Sigmoid colon (tissue), 4 donors: ENCODE data around the gene SYNE2.

Experiments
- EP300 ChIP-seq, 4 donors: sonication (generic); formaldehyde crosslinking; IDR thresholded peaks; one replicate each; pipeline ENCODE4 v1.6.1; 2017; ENCODE audit warnings: antibody characterized with exemption in 4 of 4
- POLR2A ChIP-seq, 2 donors: fragments of 450-650 bp; IDR thresholded peaks; one replicate each; pipeline ENCODE4 v1.6.1; 2016; ENCODE audit warnings: antibody characterized with exemption in 2 of 2, mild to moderate bottlenecking in 2 of 2, moderate library complexity in 2 of 2
- POLR2AphosphoS5 ChIP-seq, 4 donors: sonication (generic); formaldehyde crosslinking; IDR thresholded peaks; one replicate each; pipeline ENCODE4 v1.6.1; 2017; ENCODE audit warnings: antibody characterized with exemption in 4 of 4
- TF ChIP-seq, protein P1 (sequence below), 4 experiments: fragments of 450-650 bp in 3 of 4; fragments of 200-600 bp in 1 of 4; IDR thresholded peaks; one replicate each; pipeline ENCODE4 v1.5.1; 2016 to 2019; ENCODE audit warnings: antibody characterized with exemption in 4 of 4, mild to moderate bottlenecking in 3 of 4, moderate library complexity in 2 of 4

DNA sequence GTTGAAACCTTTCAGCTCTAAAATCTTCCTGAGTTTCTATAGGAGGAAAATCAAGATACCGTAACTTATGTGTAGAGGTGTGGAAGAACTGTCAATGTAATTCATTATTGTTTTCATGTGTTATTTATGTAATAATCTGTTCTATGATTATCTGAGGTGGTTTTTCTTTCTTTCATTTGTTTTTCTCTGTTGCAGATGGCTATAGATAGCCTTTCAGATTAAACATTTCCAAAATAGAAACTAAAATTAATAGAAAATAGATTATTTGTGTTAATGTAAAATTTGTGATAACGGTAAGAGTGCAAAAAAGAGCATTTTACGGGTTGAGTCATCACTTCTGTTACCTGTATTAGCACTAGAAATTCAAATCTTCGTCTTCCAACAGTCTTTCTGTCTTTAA is 128.8 kb downstream of the SYNE2 start:
- TF ChIP-seq, protein P1, sequence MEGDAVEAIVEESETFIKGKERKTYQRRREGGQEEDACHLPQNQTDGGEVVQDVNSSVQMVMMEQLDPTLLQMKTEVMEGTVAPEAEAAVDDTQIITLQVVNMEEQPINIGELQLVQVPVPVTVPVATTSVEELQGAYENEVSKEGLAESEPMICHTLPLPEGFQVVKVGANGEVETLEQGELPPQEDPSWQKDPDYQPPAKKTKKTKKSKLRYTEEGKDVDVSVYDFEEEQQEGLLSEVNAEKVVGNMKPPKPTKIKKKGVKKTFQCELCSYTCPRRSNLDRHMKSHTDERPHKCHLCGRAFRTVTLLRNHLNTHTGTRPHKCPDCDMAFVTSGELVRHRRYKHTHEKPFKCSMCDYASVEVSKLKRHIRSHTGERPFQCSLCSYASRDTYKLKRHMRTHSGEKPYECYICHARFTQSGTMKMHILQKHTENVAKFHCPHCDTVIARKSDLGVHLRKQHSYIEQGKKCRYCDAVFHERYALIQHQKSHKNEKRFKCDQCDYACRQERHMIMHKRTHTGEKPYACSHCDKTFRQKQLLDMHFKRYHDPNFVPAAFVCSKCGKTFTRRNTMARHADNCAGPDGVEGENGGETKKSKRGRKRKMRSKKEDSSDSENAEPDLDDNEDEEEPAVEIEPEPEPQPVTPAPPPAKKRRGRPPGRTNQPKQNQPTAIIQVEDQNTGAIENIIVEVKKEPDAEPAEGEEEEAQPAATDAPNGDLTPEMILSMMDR (IDR thresholded peaks at IDR 0.05) = no peak
- TF ChIP-seq POLR2A (IDR thresholded peaks at IDR 0.05) (no peak), POLR2AphosphoS5 (IDR thresholded peaks at IDR 0.05) (no peak), EP300 (IDR thresholded peaks at IDR 0.05) (no peak)
